IPS-NIHi7 (cell line): Measurements from ENCODE around the gene KIAA0040.

ENCODE experiments used
- DNase-seq: peaks from one replicate; pipeline ENCODE4 v3.0.0; 2012; ENCODE audit warnings: mixed read lengths; ENCODE audit errors: extremely low spot score

KIAA0040 gene

DNA sequence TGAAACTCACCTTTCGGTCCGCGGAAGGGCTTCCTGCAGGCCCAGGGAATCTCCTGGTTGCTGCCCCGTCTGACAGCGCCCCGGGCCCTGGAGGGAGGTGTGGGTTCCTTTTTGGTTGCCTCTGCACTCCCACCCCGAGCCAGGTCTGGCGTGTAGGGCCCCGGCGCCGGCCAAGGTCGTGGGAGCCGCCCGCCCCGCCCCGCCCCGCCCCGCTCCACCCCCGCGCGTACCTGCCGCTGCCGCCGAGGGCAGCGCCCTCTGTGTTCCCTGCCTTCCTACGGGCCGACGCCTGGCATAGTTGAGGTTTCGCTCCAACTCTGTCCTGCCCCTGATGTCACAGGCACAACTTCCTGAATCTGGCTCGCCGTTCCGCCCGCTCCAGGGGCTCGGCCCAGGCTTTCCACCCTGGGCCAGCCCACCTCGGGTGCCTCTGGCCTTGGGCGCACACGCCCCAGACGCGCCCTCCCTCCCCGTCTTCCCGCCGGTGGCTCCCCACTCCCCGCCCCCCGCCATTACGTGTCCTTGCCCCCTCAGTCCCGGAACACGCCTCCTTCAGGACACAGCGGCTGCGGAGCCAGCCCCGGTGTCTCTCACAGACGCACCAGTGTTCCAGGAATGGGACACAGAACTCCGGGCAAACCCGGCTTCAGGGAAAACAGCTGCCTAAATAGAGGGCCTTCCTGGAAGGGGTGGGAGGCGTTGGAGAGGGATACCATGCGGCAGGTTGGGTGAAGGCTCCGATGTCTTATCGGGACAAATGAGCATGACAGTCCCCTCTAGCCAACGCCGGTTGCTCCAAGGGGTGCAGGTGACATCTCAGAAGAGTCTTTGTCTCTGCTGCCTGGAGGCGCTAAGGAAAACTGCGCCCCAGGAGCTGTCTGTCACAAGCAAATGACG, at the start of gene KIAA0040:
Gene KIAA0040, minus strand, starts transcription at position 147 of the 897 bp plus-strand sequence. CDS start 31,763 bp downstream, outside the sequence.
- peak; percentile 75 for DNase-seq

GRCh38 chr1:175237389-175237788, 44.8 kb upstream of the KIAA0040 start:
- DNase-seq, result no peak

GRCh38 chr1:175234639-175235038, 42.1 kb upstream of the KIAA0040 start:
- DNase-seq, result no peak

DNA sequence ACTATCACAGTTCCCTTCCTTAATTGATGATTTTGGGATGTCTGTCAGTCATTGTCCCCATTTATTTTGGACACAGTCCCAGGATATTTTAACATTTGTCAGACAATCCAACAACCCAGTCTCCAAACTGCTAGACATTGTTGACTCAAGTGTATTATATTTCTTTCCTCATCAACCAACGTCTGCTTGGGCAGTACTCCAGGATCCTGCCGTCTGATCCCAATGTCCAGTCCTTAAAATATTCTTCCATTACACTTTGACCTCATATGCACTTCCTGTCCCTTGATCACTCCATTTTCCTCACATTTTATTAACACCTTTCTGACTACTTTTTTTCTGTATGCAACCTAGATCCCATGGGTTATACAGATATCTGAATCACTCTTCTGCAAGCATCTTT, 39.8 kb upstream of the KIAA0040 start:
- no peak for DNase-seq

DNA sequence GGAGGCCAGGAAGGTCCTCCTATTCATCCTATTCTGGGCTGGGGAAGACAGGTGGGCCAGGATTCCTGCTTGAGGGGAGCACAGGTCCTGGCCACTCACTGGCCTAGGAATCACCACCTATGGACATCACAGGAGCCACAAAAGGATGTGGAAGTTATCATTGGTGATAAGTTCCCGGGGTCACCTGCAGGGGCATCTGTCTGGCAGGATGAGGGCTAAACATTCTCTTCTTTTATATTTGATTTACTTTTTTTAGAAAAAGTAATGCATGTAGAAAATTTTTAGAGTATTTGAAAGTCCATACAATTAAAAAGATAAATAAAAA, 33.2 kb upstream of the KIAA0040 start:
- DNase-seq, result no peak

DNA sequence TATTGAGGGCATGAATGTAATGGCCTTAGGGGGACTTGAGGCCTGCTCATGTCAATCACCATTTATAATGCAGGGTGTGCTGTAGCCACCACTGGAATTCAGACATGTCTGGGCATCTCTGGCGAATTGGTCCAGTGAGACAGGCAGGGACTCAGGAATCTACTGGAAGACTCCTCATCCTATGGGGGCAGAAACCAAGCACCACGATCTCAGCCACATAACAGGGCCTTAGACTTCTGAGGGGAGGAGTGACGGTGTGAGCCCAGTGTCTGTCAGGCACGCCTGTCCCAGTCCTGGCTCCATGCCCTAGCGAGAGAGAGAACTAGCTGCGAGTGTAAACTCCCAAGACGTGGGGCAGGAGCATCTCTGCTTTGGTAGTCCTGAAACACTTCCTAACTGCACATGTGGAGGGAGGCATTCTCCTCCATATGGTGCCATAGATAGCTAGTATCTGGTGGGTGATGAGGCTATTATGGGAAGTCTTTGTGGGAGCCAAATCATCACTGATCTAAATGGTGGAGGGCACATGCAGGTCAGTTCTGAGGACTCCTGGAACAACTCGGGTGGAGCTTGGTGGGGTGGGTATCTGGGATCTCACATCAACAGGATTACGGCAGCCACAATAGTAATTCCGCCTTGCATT, 29.8 kb upstream of the KIAA0040 start:
- no peak for DNase-seq

DNA sequence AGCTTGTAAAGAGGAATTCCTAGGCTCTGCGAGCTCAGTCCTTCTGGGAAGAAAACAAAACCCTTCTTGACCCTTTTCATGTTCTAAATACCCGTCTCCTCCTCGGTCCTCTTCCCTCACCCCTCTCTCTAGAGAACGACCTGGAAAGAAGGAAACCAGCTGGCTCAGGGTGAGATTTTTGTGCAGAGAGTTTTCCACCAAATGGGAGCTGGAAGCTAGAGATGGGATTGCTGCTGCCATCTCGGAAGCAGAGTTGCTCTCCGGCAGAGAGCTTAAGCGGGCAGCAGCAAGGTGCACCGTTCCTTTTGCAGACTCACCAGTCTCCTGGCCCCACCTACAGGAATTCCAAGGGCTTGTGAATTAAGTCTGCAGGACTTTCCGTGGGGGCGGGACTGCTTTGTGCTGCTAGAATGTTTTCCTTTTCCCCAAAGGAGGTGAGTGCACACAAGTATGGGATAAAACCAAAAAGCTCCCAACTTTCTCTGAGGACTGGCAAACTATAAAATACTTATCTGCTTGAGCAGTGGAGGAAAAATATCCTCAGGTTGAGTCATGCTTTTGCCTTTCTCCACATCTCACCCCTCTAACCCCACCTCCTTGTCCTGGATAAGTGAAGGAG, 29.1 kb upstream of the KIAA0040 start:
- peak; percentile 83 for DNase-seq

- DNase-seq, result no peak
Observed at GRCh38 chr1:175220853-175221556, 28.4 kb upstream of the KIAA0040 start.

GRCh38 chr1:175219774-175220173, 27.2 kb upstream of the KIAA0040 start:
- no peak for DNase-seq

DNA sequence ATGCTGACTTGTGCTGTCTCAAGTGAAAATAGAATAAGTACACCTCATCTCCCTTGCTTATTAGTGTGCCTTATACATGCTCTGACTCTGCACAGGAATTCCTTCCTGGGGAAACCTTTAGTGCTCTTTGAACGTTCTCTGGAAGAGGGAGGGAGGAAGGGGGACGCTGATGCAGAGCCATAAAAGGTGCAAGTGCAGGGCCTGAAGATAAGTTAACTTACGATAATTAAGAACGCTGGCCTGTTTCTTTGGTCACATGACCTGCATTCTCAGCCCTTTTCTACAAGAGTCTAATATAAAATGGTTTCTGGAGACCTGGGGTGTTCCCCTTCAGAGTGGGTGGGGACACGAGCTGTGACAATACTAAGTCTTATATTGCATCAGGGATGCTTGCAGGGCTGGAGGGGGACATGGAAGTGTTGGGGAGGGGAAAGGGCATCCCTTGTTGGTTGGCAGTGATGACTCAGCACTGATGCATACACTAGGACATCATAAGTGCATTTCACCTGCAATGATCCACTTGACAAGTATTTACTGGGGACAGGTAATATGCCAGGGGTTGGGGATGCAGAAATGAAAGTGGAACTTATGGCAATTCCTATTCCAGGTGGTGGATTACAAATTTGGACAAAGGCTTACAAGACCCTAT, 26.3 kb upstream of the KIAA0040 start:
- no peak for DNase-seq

DNA sequence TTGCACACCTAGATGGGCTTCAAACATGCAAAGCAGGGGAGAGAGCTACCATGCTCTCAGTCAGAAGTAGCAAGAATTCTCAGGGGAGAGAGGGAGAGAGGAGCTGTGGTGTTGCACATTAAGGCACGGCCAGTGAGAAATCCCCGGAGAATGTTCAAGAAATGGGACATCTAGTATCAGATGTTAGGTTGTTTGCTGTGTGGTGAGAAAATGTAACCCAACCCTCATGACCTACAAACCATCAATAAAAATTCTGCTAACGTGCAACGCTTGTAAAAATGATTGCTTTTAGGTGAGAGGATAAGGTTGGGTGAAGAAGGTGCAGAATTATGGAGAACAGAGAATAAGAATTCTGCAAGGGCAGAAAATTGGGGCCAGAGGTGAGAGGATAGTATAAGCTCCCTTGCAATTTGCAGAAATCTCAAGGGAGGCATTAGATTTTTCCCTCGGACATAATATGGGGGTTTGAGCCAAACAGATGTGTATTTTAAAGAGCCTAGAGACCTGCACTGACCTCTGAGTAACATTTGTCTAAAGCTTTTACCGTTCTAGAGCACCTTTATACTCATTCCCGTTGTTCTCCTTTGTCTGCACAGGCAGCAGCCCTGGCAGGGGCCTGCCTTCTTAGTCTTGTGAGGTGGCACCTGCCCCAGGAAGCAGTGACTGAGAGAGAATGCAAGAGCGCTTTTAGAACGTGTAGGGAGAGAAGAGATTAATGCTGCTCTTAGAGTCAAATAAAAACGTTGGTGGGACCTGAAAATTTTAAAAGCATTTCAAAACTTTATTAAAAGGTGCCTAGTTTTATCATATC, 25.4 kb upstream of the KIAA0040 start:
- no peak for DNase-seq

- DNase-seq, result no peak
Observed at GRCh38 chr1:175216444-175216843, 23.9 kb upstream of the KIAA0040 start.

- DNase-seq, result no peak
Observed at GRCh38 chr1:175211656-175212055, 19.1 kb upstream of the KIAA0040 start.

- DNase-seq, result no peak
Observed at GRCh38 chr1:175210744-175211143, 18.2 kb upstream of the KIAA0040 start.

DNA sequence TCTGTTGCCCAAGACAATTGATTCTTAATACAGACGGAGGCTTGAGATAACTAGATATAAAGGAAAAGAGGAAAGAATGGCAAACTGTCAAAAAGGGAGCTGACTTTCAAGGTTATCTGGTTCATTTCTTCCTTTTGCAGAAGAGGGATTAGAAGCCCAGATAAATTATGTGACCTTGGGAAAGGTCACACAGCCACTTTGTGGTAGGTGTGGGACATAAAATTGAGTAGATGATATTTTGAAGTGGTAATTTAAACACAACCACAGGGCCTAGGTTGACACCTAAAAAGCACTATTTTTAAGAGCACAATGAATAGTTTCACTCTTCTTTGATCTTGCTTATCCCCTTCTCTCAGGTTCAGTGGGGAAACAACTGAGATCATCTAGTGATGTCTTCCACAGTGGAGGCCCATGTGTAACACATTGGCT, 16.9 kb upstream of the KIAA0040 start:
- DNase-seq, result no peak

GRCh38 chr1:175208773-175209492, 16.4 kb upstream of the KIAA0040 start:
- no peak for DNase-seq

- no peak for DNase-seq
Observed at GRCh38 chr1:175207971-175208370, 15.4 kb upstream of the KIAA0040 start.

DNA sequence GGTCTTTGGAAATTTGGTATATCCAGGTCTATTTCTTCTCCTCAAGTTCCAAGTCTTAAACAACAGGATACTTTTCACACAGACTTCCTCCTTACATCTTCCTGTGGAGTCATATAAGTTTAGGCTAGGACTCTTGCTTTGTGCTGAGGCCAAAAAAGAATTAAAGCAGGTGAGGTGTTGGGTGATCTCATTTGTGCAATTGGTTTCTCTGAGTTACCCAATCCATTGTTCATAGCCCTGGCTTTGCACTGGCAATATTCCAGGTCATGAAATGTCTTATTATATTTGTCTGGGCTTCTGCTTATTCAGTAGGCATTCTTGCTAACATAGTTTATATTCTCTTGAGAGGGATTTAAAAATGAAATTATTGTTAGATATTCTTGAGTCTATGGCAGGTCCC, 14.1 kb upstream of the KIAA0040 start:
- no peak for DNase-seq

- no peak for DNase-seq
Observed at GRCh38 chr1:175204330-175204729, 11.8 kb upstream of the KIAA0040 start.

GRCh38 chr1:175203570-175204068, 11.0 kb upstream of the KIAA0040 start:
- no peak for DNase-seq
